ENCODE data around the gene GPR15.

Gene GPR15

DNA sequence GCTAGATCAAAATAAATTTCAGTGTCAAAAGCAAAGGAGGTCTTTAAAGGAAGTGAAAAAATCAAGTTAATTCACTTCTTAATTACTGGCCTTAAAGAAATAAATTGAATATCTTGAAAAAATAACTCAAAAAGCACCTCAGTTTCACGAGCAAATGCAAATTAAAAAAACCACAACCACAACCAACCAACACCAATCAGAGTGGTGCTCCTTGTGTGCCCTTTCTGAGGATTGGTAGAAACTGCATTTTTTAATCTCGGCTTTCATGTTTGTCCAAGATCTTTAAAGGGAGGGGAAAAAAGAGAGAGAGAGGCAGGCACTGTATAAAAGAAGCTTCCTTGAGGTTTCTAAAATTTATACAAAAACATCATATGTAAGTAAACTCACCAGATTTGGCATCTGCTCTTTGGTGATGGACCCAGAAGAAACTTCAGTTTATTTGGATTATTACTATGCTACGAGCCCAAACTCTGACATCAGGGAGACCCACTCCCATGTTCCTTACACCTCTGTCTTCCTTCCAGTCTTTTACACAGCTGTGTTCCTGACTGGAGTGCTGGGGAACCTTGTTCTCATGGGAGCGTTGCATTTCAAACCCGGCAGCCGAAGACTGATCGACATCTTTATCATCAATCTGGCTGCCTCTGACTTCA lies at the start of gene GPR15:
GPR15 (plus strand) TSS at position 357 of the 653 bp plus-strand sequence; CDS start at position 413, 56 bp downstream.
- Histone ChIP-seq H3K9me3 (ENCODE audit: control insufficient read depth in 2 of 2, low read length in 2 of 2) (no peaks in the 10 kb centered on the region), H3K4me3 (ENCODE audit: low read length in 2 of 2) (no peak within 1 kb of the TSS), H3K9ac (ENCODE audit: low read length in 2 of 2) (no peak within 1 kb of the TSS), H3K27me3 (ENCODE audit: control insufficient read depth in 1 of 2, insufficient read depth in 2 of 2, low read length in 2 of 2) (no peaks in the 10 kb centered on the region), H3K4me1 (ENCODE audit: control insufficient read depth, insufficient read depth, low read length) (no peaks in the 10 kb centered on the region), H3K36me3 (ENCODE audit: control insufficient read depth in 2 of 2, insufficient read depth in 2 of 2, low read length in 2 of 2) (no peaks in the 10 kb centered on the region), H3K27ac (ENCODE audit: low read length) (no peak within 1 kb of the TSS)

DNA sequence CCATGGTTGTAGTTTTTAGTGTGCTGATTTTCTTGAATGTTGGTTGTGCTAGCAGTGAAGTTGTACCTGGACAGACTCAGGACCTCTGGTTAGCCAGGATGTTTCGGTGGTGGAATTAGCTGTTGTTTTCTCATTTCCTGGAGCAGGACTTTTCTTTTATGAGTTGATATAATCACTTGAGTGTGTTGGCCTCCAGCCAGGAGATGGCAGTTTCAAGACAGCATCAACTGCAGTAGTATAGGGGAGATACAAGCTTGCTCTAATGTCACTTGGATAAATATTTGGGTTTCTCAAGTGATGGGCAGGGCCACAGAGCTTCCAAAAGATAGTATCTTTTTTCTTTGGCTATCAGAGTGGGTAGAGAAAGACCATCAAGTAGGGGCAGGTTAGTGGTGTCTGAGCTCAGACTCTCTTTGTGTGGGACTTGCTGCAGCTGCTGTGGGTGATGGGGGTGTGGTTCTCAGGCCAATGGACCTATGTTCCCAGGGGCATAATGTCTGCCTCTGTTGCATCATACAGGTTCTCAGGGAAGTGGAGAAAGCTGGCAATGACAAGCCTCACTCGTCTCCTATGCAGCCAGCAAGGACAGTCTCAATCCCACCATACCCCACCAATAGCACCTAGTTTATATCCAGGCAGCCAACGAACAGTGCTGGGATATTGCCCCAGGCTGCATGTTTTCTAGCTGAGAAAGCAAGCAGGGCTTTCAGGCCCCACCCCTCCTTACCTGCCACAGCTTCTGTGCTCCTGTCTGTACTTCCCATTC lies 48.9 kb upstream of the GPR15 start:
- peaks cover 12 to 23% of the 10 kb centered on the region in 2 donors for H3K9me3 ChIP-seq (ENCODE audit: control insufficient read depth in 2 of 2, low read length in 2 of 2)
- H3K4me3 ChIP-seq (ENCODE audit: low read length in 2 of 2), result no peak overlapping the region
- H3K4me1 ChIP-seq (ENCODE audit: control insufficient read depth, insufficient read depth, low read length), result no peaks in the 10 kb centered on the region
- no peaks in the 10 kb centered on the region for H3K27me3 ChIP-seq (ENCODE audit: control insufficient read depth in 1 of 2, insufficient read depth in 2 of 2, low read length in 2 of 2)
- no peaks in the 10 kb centered on the region for H3K36me3 ChIP-seq (ENCODE audit: control insufficient read depth in 2 of 2, insufficient read depth in 2 of 2, low read length in 2 of 2)
- no peak overlapping the region for H3K9ac ChIP-seq (ENCODE audit: low read length in 2 of 2)
- no peak overlapping the region for H3K27ac ChIP-seq (ENCODE audit: low read length)

DNA sequence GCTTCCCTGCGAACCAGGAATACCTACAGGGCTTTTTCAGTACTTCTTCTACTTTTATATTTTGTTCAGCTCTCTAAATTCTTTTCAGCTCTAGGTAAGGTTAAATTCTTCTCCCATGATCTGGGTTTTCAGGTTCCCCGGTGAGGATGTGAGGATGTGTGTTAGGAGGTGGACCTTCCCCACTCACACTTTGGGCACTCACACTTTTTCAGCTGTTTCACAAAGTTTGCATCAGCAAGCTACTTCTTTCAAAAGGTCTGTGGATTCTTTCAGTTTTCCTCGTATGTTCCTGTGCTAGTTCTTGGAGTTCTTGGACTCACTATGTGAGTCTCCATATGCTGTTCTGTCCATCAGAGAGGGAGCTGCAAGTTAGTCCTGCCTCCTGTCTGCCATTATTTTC lies 48.2 kb upstream of the GPR15 start:
- Histone ChIP-seq H3K9me3 (ENCODE audit: control insufficient read depth in 2 of 2, low read length in 2 of 2) (peaks cover 12 to 20% of the 10 kb centered on the region in 2 donors), H3K27ac (ENCODE audit: low read length) (no peak overlapping the region), H3K9ac (ENCODE audit: low read length in 2 of 2) (no peak overlapping the region), H3K4me1 (ENCODE audit: control insufficient read depth, insufficient read depth, low read length) (no peaks in the 10 kb centered on the region), H3K27me3 (ENCODE audit: control insufficient read depth in 1 of 2, insufficient read depth in 2 of 2, low read length in 2 of 2) (no peaks in the 10 kb centered on the region), H3K4me3 (ENCODE audit: low read length in 2 of 2) (no peak overlapping the region), H3K36me3 (ENCODE audit: control insufficient read depth in 2 of 2, insufficient read depth in 2 of 2, low read length in 2 of 2) (no peaks in the 10 kb centered on the region)

DNA sequence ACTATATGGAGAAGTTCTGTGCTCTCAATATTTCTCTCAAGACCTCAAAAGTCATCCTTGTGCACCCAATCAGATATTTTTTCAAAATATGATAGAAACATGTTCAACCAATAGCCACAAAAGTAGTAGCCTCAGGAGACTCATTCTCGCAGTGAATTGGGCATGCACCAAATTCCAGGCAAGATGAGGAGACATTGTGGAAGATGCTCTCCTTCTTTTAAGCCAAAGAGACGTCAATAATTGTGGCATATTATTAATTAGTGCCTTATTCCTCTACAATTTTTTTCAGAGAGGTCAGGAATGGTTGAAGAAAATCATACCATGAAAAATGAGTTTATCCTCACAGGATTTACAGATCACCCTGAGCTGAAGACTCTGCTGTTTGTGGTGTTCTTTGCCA lies 34.4 kb upstream of the GPR15 start, which contains the start of gene OR5K2:
OR5K2 (plus strand) TSS at position 301 of the 400 bp plus-strand sequence; CDS start at position 301, 0 bp downstream.
- no peak within 1 kb of the TSS for H3K4me3 ChIP-seq (ENCODE audit: low read length in 2 of 2)
- no peaks in the 10 kb centered on the region for H3K36me3 ChIP-seq (ENCODE audit: control insufficient read depth in 2 of 2, insufficient read depth in 2 of 2, low read length in 2 of 2)
- H3K27me3 ChIP-seq (ENCODE audit: control insufficient read depth in 1 of 2, insufficient read depth in 2 of 2, low read length in 2 of 2), result no peaks in the 10 kb centered on the region
- H3K9me3 ChIP-seq (ENCODE audit: control insufficient read depth in 2 of 2, low read length in 2 of 2), result no peaks in the 10 kb centered on the region
- no peak within 1 kb of the TSS for H3K27ac ChIP-seq (ENCODE audit: low read length)
- no peaks in the 10 kb centered on the region for H3K4me1 ChIP-seq (ENCODE audit: control insufficient read depth, insufficient read depth, low read length)
- H3K9ac ChIP-seq (ENCODE audit: low read length in 2 of 2), result no peak within 1 kb of the TSS

DNA sequence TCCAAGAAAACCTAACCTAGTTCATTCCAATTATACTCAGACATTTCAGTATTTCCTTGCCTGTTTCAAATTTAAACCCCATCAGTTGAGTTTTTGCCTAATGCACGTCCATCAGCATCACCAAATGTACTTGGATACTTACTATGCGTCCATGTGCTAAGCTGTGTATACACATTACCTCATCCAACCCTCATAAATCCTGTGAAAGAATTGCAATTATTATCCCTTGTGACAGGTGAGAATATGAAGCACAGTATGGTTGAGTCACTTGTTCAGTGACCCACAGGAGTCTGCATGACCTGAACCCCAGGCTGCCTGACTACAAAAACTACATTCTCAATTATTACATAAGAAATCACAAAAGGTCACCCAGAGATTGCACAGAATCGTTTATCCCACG lies 31.8 kb upstream of the GPR15 start:
- Histone ChIP-seq H3K4me3 (ENCODE audit: low read length in 2 of 2) (no peak overlapping the region), H3K36me3 (ENCODE audit: control insufficient read depth in 2 of 2, insufficient read depth in 2 of 2, low read length in 2 of 2) (peaks cover 0 to 4% of the 10 kb centered on the region in 2 donors), H3K9ac (ENCODE audit: low read length in 2 of 2) (no peak overlapping the region), H3K4me1 (ENCODE audit: control insufficient read depth, insufficient read depth, low read length) (no peaks in the 10 kb centered on the region), H3K9me3 (ENCODE audit: control insufficient read depth in 2 of 2, low read length in 2 of 2) (no peaks in the 10 kb centered on the region), H3K27me3 (ENCODE audit: control insufficient read depth in 1 of 2, insufficient read depth in 2 of 2, low read length in 2 of 2) (no peaks in the 10 kb centered on the region), H3K27ac (ENCODE audit: low read length) (no peak overlapping the region)

DNA sequence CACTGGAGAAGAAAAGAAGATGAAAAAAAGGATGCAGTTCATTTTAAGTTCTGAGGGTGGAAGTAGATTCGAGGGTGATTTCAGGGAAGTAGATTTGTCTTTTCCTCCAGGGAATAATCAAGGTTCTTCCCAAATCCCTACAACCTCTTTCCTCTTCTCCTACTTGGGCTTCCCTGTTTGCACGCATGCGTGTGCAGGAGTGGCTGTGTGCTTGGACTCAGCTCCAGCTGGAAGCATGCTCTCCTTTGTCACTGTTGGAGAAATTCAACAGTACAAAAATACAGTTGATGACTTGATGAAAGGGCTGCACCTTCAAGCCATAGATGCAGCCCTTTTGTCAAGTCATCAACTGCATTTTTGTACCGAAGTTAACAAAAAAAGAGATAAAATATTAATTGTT lies 30.5 kb upstream of the GPR15 start:
- H3K4me3 ChIP-seq (ENCODE audit: low read length in 2 of 2), result no peak overlapping the region
- H3K4me1 ChIP-seq (ENCODE audit: control insufficient read depth, insufficient read depth, low read length), result no peaks in the 10 kb centered on the region
- H3K27ac ChIP-seq (ENCODE audit: low read length), result no peak overlapping the region
- H3K36me3 ChIP-seq (ENCODE audit: control insufficient read depth in 2 of 2, insufficient read depth in 2 of 2, low read length in 2 of 2), result peaks cover 0 to 6% of the 10 kb centered on the region in 2 donors
- H3K9ac ChIP-seq (ENCODE audit: low read length in 2 of 2), result no peak overlapping the region
- H3K27me3 ChIP-seq (ENCODE audit: control insufficient read depth in 1 of 2, insufficient read depth in 2 of 2, low read length in 2 of 2), result no peaks in the 10 kb centered on the region
- H3K9me3 ChIP-seq (ENCODE audit: control insufficient read depth in 2 of 2, low read length in 2 of 2), result no peaks in the 10 kb centered on the region

DNA sequence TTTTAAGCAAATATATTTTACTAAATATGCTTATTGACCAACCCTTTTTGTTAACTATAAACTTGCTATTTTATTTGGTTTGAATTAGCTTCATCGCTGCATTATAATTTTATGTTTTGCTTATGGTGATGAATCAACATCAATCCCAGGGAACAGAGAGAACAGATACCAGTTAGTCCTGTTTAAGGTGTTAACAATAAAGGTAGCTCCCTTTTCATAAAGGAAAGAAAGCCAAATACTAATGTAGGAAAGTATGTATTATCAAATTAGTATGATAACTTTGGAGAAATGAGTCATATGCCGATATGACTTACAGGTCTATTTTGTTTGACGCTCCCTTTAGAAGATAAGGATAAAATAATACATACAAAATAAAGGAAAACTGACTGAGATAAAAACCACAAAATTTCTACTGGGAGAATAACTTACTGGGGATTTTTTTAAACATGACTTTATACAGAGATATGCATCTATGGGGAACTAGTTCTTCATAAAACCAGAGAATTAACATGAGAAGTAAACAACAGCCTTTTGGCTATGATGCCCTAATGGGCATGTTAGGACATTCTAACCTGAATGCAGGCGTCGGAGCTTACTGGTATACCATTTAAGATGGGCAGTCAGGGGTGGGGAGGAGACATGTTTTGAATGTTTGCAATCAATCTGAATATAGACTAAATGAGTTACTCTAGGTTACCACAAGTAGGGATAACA lies 29.8 kb upstream of the GPR15 start:
- Histone ChIP-seq H3K36me3 (ENCODE audit: control insufficient read depth in 2 of 2, insufficient read depth in 2 of 2, low read length in 2 of 2) (peaks cover 0 to 10% of the 10 kb centered on the region in 2 donors), H3K4me1 (ENCODE audit: control insufficient read depth, insufficient read depth, low read length) (no peaks in the 10 kb centered on the region), H3K9me3 (ENCODE audit: control insufficient read depth in 2 of 2, low read length in 2 of 2) (no peaks in the 10 kb centered on the region), H3K27me3 (ENCODE audit: control insufficient read depth in 1 of 2, insufficient read depth in 2 of 2, low read length in 2 of 2) (no peaks in the 10 kb centered on the region), H3K4me3 (ENCODE audit: low read length in 2 of 2) (no peak overlapping the region), H3K9ac (ENCODE audit: low read length in 2 of 2) (no peak overlapping the region), H3K27ac (ENCODE audit: low read length) (no peak overlapping the region)

DNA sequence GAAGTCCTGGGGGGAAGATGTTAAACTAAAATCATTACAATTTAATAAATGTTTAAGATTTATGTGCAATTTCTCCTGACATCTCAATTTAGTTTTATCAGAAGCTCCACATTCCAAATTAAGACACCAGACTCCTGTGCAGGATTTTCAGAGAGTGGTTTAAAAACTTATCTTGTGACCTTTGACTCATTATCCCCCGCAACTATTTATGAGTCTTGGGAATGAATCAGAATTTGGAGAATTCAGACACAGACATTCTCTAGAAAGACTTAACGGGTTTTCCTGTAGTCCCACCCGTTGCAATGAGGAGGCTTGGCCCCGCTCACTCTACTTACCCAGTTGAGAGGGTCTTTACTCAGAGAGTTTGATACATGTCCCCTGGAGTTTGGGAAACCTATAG lies 27.2 kb upstream of the GPR15 start:
- H3K4me3 ChIP-seq (ENCODE audit: low read length in 2 of 2), result no peak overlapping the region
- peaks cover 2 to 10% of the 10 kb centered on the region in 2 donors for H3K36me3 ChIP-seq (ENCODE audit: control insufficient read depth in 2 of 2, insufficient read depth in 2 of 2, low read length in 2 of 2)
- H3K9ac ChIP-seq (ENCODE audit: low read length in 2 of 2), result no peak overlapping the region
- H3K27me3 ChIP-seq (ENCODE audit: control insufficient read depth in 1 of 2, insufficient read depth in 2 of 2, low read length in 2 of 2), result no peaks in the 10 kb centered on the region
- H3K9me3 ChIP-seq (ENCODE audit: control insufficient read depth in 2 of 2, low read length in 2 of 2), result no peaks in the 10 kb centered on the region
- no peaks in the 10 kb centered on the region for H3K4me1 ChIP-seq (ENCODE audit: control insufficient read depth, insufficient read depth, low read length)
- no peak overlapping the region for H3K27ac ChIP-seq (ENCODE audit: low read length)

DNA sequence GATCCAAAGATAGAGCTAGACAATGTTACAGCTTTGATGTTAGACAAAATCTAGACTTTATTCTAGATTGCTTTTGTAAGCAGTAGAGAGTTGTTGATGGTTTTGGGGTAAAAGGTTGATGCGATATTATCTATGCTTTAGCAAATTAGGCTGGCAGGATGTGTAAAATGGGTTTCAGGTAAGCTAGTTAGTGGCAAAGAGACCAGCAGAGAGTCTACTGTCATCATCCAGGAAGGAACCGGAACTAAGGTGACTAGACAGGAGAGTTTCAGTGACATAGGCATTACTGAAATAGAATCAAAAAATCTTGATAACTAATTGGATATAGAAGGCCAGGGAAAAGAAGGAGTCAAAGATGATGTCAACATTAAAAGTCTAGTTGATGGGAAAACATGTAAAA lies 23.2 kb upstream of the GPR15 start:
- Histone ChIP-seq H3K4me1 (ENCODE audit: control insufficient read depth, insufficient read depth, low read length) (no peaks in the 10 kb centered on the region), H3K9ac (ENCODE audit: low read length in 2 of 2) (no peak overlapping the region), H3K36me3 (ENCODE audit: control insufficient read depth in 2 of 2, insufficient read depth in 2 of 2, low read length in 2 of 2) (peaks cover 6 to 8% of the 10 kb centered on the region in 2 donors), H3K27me3 (ENCODE audit: control insufficient read depth in 1 of 2, insufficient read depth in 2 of 2, low read length in 2 of 2) (no peaks in the 10 kb centered on the region), H3K4me3 (ENCODE audit: low read length in 2 of 2) (no peak overlapping the region), H3K27ac (ENCODE audit: low read length) (no peak overlapping the region), H3K9me3 (ENCODE audit: control insufficient read depth in 2 of 2, low read length in 2 of 2) (no peaks in the 10 kb centered on the region)

DNA sequence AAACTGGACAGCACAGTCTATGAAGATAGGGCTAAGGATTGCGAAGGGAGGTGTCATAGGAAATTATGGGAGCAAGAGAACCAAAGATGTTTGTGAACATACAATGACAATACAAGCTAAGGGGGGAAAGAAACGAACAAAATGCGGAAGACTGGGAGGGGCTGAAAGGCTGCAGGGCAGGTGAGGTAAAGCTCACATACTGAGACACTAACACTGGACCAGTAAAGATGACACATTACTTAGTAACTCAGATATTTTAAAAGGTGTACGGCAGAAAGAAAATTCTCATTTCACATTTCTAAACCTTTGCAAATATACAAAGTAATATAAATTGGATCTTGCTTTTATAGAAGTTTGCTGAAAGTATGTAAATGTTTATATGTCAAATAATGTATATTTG lies 19.2 kb upstream of the GPR15 start:
- peaks cover 3 to 20% of the 10 kb centered on the region in 2 donors for H3K36me3 ChIP-seq (ENCODE audit: control insufficient read depth in 2 of 2, insufficient read depth in 2 of 2, low read length in 2 of 2)

More for the DNA sequence above, 19.2 kb upstream of the GPR15 start:
- Histone ChIP-seq H3K9me3 (ENCODE audit: control insufficient read depth in 2 of 2, low read length in 2 of 2) (no peaks in the 10 kb centered on the region), H3K4me3 (ENCODE audit: low read length in 2 of 2) (no peak overlapping the region), H3K27ac (ENCODE audit: low read length) (no peak overlapping the region), H3K4me1 (ENCODE audit: control insufficient read depth, insufficient read depth, low read length) (no peaks in the 10 kb centered on the region), H3K9ac (ENCODE audit: low read length in 2 of 2) (no peak overlapping the region), H3K27me3 (ENCODE audit: control insufficient read depth in 1 of 2, insufficient read depth in 2 of 2, low read length in 2 of 2) (no peaks in the 10 kb centered on the region)

Measured in stomach smooth muscle (tissue), 2 donors.